HG03565 (cell line): ENCODE measurements around the gene POLG.

Experiments
- ATAC-seq: cut with Tn5 transposase; IDR thresholded peaks from one replicate; pipeline ENCODE4 v1.9.1; 2021; ENCODE audit warnings: mild to moderate bottlenecking, moderate library complexity; ENCODE audit not compliant: unreplicated experiment

Gene POLG

DNA sequence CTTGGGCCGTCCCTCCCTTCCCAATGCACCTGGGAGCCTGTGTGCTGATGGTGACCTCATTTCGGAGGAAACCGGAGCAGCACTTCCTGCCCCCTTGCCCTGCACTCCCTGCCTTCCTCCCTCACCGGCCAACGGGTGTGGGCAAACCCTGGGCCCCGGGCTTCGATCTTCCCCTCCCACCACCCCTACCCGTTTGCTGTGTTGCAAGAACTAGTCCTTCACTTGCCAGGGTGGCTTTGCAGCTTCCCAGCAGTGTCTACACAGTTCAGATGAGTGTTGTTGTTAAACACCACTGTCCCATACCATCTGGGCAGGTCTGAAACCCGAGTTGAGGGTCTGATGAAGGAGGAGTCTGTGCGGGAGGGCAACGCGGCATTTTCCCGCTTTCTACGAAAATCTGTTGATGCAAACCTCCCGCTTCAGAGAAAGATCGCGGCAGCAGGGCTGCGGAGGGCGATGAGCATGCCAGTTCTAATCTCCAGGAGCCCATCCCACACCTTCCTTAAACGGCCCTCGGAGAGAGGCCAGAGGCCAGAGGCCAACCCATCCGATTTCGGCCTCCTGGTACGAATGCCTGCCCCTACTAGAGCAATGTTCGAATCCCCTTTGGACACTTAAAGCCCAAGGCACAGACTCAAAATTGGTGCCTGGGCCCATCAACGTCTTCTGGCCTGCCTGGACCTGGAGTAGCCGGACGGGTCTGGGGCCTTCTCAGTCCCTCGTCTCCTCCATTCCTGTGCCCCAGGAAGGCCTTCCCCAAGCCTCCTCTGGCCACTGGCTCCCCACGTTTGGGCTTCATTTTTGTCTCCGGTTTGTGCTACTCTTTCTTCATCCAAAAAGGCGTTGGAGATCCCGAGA is 35.7 kb upstream of the POLG start:
- no peak for ATAC-seq

DNA sequence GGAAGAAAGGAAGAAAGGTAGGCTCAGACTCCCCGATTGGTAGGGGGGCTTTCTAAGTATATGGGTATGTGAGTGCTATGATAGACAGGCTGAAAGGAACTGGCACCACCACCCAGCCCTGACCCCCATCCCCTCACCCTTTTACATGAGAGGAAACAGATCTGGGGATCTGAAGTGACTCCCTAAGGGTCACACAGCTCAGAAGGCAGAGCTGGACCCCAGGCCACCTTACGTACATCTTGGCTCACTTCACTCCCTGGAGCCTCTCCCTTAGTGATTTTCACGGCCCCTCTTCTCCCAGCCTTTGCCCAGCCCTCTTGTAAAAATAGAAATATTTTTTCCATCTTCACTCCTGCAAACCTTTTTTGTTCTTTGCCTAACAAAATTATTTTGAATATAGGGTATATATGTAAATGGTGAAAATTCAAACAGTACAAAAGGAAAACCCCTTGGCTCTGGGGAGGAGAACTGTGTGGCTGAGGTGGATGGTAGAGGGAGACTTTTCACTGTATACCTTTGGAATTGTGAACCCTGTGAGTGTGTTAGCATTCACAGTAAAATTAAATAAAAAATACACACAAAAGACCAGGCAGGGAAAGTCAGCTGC is 34.8 kb upstream of the POLG start:
- ATAC-seq: no peak

DNA sequence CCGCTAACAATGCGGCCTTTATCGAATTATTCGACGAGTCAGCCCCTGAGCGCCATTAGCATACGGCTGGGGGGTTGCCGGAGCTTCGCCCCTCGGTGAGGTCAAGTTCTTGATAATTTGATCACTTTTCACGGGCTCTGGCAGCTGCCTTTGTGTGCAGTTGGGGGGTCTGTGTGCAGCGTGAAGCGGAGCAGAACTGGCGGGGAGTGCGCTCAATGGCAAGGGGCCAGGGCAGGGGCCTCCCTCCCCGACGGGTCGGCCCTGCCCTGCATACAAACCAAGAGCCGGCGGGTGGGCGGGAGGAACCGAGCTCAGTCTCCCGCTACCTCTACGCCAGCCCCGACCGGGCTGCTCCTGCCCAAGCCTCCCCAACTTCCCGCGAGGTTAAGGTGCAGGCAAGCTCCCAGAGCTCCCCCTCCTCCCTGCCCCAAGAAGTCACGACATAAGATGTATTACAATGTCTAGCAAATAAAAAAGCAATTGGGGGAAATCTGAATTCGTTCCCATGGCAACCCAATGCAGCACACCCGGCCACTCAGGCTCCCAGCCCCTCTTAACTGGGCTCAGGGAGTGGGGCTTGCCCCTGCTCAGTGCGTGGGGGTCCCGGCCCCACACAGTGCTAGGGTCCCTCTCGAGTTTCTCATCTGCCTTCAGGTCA is 34.1 kb upstream of the POLG start:
- ATAC-seq: no peak

DNA sequence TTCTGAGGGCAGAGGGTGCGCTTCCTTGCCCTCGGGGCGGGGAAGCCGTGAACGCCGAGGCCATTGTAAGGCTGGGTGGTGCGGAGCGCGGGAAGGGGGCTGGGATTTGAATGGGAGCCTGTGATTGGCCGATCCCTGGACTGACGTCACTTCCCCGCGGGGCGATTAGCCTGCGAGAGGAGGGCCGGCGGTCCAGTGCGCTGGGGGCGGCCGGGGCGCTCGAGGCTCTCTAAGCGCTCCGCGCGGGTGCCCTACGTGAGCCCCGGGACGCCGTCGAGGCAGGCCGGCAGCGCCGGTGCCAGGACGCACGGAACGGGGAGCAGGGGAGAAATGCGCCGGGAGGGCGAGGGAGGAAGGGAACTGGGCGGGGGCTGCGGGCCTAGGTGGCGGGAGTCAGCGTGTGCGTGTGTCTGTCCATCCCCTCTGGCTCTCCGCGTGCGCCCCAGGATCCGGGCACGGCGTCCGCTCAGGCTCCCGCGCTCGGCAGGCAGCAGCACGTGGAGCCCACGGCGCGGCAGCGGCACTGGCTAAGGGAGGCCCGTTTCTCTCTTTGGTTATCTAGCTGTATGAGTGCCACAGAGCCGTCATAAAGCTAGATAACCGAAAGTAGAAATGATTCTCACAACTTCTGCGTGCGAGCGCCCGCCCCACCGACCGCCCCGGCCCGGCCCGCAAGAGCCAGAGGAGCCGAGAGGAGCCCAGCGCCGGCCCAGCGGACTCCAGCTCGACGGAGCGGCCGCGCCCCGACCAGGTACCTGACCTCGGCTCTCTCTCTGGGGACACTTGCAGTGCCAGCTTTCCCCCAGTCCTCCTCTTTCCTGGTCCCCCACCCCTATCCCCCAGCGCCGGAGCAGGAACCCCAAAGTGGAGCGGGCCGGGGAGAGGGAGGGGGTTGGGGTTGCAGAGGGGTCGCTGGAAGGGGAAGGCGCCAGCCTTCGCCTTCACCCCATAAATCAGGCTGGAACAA is 33.1 kb upstream of the POLG start:
- no peak for ATAC-seq

DNA sequence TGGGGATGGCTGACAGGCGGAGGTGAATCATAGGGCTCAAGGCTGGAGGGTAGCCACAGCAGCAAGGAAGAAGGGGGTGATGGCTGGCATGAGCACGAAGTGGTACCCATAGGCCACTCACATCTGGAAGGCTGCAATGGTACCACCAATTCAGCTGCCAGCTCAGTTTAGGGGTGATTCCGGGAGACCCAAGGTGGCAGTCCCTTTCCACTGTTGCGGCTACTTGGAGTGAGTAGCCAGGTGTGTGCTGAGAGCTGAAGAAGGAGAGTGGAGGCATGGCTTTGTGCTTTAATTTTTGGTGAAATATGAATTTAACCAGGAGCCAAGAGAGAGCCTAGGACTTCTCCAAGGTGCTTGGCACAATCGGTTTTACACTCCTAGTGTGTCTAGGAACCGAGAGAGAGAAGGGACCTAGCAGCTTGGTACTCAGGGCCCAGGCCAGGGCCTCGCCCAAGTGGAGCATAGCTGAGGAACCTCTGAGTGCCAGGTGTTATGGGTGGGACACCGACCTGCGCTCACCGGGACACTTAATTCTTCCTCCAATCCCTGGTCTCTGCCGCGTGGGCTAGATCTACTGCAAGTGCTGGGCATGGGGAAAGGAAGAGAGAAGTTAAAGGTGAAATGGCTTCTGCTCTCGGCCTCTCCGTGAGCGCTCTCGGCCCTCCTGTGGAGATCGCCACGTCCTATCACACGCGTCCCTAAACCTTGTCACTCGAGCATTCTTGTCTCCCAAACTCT is 32.2 kb upstream of the POLG start:
- ATAC-seq: no peak

DNA sequence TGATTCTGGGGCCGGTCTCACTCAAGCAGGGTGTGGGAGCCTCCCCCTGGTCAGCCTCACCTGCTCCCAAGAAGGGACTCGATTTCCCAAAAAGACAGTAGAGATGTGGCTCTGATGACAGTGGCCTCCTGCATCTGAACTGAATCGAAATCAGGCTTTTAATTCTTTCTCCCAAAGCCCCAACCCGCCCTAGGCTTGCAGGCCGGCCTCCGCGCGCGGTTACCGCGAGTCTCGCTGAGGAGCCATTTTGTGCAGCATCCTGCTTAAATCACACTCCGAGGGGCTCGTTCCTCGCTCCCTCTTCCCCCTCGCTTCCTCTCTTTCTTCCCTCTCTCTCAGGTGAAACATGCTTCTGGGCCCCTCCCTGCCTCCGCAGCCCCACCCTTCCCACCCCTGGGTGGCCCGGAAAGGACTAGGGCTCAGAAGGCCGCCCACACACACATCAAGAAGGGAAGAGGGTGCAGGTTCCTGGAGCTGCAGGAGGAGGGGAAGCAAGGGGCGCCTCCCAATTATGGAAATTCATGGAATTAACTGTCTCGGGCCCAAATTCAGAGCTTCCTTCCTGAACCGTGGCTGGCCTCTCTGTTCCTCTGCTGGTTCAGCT is 30.9 kb upstream of the POLG start:
- ATAC-seq: no peak

DNA sequence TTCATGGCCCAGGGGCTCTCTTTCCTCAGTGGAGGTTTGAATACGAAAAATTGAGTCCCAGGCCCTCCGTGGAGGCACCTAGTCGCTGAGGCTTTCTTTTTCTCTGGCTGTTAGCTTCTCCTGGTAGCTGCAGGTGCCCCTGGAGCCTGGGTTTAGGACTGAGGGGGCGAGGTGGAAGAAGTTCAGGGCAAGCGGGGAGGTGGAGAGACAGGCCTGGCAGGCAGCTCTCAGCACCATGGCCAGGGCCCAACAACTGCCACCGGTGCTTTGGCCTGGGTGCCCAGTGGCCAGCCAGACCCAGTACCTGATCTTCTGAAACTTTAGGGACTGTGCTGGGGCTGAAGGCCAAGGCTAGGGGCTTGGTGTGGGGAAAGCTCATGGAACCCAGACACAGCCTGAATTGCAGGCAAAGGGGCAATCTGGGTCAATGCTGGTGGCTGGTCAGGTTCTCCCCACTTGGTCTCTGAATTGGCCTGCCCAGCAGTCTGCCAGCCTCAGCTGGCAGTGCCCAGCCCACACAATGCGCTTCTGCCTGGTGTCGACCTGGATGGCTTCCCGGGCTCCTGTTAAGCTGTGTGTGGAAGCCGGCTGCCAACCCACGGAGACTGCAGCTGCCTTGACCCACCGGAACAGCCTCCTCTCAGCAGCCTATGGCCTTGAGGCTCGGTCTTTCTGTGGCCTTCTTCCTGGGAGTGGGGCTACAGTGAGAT is 30.3 kb upstream of the POLG start:
- no peak for ATAC-seq

DNA sequence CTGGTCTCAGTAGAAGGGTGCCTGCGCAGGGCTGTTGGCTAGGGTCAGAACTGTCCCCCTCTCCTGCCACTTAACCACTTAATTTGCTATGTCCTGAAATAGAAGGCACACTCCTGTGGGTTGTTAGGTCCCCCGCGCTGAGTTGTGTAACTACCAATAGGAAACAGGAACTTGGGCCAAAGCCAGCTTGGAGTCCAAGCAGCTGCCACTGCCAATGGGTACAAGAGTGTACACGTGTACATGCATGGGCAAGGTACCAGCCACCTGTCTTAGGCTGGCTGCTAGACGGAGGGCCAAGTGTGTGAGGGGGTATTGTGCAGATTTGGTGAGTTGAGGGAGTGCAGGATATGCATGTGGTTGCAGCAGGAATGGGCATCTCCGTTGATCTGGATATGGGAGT is 29.7 kb upstream of the POLG start:
- ATAC-seq: no peak

DNA sequence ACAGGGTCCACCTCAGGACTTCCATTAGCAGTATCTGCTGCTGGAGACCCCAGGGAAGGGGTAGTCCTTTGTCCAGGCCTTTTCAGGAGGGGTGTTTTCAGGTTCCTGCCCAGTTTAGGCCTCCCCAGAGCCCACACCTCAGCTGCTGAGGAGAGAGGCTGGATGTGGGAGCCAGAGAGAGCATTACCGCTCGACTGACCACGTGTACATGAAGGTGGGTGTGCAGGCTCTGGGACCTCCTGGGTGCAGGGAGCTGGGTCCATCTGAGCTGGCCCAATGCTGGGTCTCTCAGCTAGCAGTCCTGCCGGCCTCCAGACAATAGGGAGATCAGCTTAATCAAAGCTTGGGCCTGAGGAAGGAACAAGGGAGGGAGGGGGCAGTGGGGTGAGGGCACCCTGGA is 29.1 kb upstream of the POLG start:
- no peak for ATAC-seq

DNA sequence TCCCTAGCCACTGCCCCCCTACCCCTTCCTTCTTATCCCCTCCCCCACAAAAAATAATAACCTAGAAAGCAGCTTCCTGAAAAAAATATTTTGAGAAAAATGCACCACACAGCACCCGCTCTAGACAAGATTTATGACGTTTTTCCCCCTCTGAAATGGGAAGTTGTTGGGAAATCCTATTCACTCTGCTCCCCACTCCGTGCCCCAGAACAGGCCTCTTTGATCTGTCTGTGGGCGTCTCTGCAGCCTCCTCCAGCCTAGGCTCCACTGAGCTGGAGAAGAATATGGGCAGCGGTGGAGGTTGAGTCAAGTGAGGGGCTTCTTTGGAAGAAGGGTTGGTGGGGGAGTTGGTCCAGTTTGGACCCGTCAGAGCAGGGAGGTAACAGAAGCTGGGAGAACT is 28.5 kb upstream of the POLG start:
- ATAC-seq: no peak

DNA sequence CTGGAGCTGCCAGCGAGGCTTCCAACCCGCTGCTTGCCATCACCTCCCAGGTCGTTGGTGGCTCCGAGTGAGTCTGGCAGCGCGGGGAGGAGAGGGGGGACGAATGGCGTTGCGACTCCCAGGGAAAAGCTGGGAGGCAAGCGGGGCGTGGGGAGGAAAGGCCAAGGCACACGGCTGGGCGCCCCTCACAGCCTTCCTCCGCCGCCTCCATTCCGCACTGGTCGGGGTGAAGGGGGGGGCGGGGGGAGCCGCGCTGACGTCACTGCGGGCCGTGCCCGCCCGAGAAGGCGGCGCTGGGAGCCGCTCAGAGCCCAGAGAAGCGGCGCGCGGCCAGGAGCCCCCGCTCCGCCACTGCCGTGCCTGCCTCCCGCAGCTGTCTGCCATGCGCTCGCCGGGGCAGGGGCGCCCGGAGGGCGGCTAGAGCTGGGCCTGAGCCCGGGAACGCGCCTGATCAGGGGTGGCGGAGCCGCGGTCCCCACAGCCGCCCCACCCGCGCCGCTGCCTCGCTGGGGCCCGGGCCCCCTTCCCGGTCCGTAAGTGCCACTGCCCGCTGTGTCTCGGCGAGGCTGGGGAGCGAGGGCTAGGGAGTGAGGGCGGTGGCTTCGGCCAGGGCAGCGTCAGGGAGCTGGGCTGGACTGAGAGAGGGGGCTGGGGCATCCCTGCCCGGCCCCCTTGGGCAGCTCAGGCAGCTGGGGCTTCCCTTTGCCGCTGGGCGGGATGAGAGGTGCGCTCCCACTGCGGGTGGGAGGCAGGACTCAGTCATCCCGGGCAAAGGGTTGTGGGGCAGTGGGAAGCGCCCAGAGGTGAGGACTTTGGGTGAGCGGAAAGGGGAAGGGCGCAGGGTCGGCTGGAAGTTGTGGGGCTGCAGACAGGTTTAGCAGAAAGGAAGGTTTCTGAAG is 27.8 kb upstream of the POLG start:
- no peak for ATAC-seq

DNA sequence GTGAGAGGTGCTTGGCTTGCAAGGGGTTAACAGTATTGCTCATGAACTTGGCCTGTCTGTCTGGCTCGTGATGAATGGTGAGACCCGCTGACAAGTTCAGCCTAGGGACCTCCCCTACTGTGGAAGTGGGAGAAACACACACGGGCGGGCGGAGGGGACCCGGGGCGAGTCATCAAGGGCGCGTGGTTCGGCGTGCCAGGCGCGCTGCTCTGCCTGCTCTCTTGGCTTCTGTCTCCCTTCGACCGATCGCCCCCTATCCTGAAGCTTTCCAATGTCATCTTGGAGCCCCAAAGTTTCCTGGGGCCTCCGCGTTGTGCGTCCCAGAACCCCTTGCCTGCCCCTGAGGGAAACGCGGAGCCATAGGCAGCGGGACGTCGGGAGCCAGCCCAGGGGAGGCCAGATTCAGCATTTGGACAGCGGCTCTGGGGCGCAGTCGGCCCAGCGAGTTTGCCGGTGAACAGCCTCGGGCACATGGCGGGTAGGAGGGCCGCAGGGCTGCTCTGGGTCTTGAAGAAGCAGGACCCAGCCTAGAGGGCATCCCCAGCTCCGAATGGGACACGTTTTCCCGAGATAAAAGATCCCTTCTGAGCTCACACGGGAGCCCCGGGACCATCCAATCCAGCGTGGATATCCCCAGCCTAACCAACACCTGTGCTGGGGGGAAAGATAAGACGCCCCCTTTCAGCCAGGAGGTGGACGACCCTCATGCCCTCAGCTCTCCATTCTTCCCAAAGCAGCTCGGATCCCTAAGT is 27.0 kb upstream of the POLG start:
- no peak for ATAC-seq

DNA sequence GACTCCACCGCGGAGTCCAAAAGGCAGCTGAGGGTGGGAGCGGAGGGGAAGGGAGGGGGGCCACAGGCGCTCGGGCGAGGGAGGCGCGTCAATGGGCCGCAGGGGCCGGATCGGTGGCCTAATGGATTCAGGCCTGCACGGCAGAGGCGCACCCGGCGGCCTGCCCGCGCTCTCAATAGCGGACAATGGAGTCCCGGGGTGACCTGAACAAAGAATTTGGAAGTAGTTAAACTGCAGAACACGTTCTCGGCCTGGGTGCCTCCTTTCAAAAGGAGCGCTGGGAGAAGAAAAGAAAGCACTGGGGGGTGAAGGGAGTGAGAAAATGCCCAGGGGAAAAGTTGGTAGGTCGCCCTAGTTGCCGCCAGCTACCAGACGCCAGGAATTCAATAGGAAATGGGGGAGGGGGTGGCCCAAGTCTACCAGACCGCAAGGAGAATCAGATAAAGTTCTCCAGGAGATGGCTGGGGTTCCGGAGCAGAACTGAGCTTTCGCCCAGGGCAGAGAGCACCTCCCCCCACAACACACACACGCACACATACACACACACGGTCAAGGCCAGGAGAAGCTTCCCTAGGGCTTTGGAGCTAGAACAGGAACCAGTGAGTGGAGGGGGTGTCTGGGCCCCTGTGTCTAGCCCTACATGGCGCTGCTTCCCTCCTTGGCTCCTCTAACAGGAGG is 25.8 kb upstream of the POLG start:
- ATAC-seq: no peak

DNA sequence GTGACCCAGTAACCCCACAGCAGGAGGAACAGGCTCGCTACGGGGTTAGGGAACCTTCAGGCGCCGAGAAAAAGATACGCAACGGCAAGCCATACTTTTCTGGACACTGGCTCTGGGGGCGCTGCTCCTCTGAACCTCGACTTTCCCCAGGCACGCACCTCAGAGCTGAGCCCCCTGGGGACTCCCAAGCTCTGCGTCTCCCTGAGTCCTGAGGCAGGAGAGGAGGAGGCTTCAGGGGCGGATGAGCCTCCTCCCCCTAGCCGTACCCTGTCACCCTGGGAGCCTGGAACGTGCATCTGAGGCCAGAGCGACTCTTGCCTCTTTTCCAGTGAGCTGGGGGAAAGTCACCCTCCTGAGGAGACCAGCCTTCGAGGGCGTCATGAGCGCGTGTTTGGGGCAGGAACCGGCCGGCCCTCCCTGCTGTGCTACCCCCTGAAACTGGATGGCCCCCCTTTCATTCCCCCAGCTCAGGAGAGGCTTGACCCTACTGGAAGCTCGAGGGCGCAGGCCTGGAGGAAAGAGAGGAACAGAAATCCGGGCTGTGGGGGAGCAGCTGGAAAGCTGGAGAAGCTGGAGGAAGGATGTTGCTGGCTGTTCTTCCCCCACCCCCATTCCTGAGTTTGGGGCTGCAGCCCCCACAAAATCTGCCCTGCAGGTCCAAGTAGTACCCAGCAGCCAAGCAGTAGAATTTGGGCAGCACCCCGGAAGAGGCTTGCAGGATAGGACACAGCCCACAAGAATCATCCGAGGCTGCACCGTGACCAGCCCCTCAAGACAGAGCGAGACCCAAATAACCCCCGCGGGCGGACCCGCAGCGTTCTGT is 25.1 kb upstream of the POLG start:
- ATAC-seq: no peak

DNA sequence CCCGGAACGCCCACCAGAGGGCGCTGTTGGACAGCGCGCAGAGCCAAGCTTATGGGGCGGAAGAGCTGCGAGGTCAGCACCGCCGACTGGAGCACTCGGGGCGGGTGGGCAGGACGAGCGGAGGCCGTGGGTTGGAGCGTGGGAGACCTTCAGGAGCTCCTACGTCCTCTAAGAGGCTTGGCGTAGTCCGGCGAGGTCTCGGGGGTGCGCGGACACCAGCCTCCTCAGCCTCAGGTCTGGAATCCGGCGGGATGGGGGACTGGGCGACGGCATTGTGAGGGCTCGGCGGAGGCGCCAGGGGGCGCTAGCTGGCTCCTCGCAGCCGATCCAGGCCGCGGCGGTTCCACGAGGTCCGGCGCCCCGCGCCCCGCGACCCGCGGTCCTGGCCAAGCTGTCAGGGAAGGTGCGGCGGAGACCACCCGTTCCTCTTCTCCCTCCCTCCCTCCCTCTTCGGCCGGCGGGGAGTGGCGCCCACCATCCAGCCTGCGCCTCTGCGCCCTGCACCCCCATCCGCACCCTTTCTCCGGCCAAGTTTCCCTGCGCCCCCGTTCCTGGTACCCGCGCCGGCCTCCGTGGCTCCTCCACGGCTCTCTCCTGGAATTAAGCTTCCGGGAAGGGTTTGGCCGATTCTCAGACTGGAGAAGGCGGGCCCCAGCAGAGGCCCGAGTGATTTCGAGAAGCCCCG is 24.3 kb upstream of the POLG start:
- ATAC-seq: peak; percentile 71

DNA sequence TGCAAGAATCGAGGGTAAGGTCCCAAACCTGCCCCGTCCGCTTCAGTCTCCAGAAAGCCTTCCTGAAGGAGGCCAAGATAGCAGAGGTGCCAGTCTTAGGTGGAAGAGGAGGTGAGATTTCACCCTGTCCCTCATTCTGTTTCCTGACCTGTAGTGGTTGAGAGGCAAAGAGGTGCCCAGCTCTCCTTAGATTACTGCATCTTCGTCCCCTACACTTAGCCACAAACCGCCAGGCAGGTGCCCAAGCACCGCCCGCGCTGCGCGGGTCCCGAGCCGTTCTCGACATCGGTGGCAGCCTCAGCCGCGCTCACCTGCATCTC is 23.8 kb upstream of the POLG start:
- no peak for ATAC-seq
